ENCODE measurements around the gene RNF149.

DNA sequence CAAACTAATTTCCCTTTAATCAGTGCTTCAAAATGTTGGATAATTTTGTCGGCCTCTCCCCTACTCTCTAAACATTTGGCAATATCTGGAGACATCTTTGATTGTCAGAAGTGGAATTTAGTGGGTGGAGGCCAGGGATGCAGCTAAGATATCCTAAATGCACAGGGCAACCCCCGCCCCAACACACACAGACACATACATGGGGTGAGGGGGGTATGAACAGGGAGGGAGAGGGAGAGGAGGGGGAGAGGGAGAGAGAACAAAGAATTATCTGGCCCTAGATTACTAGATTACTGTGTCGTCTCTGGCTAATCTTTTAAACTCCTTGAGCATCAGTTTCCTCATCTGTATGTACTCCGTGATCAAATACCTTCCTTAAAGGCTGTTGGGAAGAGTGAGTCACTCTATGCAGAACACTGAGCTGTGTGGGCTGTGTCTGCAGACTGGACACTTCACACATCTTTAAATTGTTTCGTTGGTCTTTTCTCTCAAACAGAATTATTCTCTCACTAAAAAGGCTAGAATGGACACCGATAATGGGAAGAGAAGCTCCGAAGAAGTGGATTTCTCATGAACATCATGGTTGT lies 2.9 kb downstream of the RNF149 start:
- TF ChIP-seq, protein P1, sequence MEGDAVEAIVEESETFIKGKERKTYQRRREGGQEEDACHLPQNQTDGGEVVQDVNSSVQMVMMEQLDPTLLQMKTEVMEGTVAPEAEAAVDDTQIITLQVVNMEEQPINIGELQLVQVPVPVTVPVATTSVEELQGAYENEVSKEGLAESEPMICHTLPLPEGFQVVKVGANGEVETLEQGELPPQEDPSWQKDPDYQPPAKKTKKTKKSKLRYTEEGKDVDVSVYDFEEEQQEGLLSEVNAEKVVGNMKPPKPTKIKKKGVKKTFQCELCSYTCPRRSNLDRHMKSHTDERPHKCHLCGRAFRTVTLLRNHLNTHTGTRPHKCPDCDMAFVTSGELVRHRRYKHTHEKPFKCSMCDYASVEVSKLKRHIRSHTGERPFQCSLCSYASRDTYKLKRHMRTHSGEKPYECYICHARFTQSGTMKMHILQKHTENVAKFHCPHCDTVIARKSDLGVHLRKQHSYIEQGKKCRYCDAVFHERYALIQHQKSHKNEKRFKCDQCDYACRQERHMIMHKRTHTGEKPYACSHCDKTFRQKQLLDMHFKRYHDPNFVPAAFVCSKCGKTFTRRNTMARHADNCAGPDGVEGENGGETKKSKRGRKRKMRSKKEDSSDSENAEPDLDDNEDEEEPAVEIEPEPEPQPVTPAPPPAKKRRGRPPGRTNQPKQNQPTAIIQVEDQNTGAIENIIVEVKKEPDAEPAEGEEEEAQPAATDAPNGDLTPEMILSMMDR (conservative IDR thresholded peaks at IDR 0.05 in 1 of 2, IDR thresholded peaks at IDR 0.05 in 1 of 2; ENCODE audit: extremely low read depth in 1 of 2, insufficient read depth in 1 of 2, low read depth in 1 of 2, low read length in 2 of 2) = no peak
- TF ChIP-seq EZH2 (IDR thresholded peaks at IDR 0.05; ENCODE audit: borderline replicate concordance, low read length) = no peak
